OCI-M2 (cell line): Measurements from ENCODE around the gene ASB2.

ENCODE experiments used
- DNase-seq: peaks from one replicate; lab custom pipeline; 2025; ENCODE audit not compliant: unreplicated experiment; lab: John Stamatoyannopoulos, UW

Gene ASB2

GRCh38 chr14:93906341-93907329 is 69.7 kb downstream of the ASB2 start:
- DNase-seq = no peak

GRCh38 chr14:93905623-93906022 is 70.7 kb downstream of the ASB2 start:
- no peak for DNase-seq

GRCh38 chr14:93903342-93904184 is 72.8 kb downstream of the ASB2 start:
- no peak for DNase-seq

GRCh38 chr14:93902619-93903307 is 73.6 kb downstream of the ASB2 start:
- DNase-seq = no peak

- DNase-seq = no peak
Observed at GRCh38 chr14:93901813-93902212, 74.6 kb downstream of the ASB2 start.

- no peak for DNase-seq
Observed at GRCh38 chr14:93898731-93899130, 77.6 kb downstream of the ASB2 start.

- no peak for DNase-seq
Observed at GRCh38 chr14:93898081-93898611, 78.2 kb downstream of the ASB2 start.

GRCh38 chr14:93897476-93897845 is 78.9 kb downstream of the ASB2 start:
- DNase-seq = no peak

- no peak for DNase-seq
Observed at GRCh38 chr14:93895023-93895604, 81.3 kb downstream of the ASB2 start.

- DNase-seq = no peak
Observed at GRCh38 chr14:93893661-93894261, 82.6 kb downstream of the ASB2 start.

GRCh38 chr14:93892923-93893558 is 83.3 kb downstream of the ASB2 start:
- DNase-seq = no peak

- no peak for DNase-seq
Observed at GRCh38 chr14:93892505-93892839, 83.9 kb downstream of the ASB2 start.

- no peak for DNase-seq
Observed at GRCh38 chr14:93891756-93892504, 84.4 kb downstream of the ASB2 start.

GRCh38 chr14:93889739-93890483 is 86.5 kb downstream of the ASB2 start:
- DNase-seq = no peak

- DNase-seq = no peak
Observed at GRCh38 chr14:93888995-93889394, 87.4 kb downstream of the ASB2 start.

GRCh38 chr14:93884950-93885349 is 91.4 kb downstream of the ASB2 start:
- DNase-seq = no peak
